SK-N-SH (cell line): ENCODE results near the gene IZUMO1. TPM values are rescaled to one million over a fixed set of nuclear protein-coding genes. Genes with fewer than 3 reads are reported as not detected.

Experiments
- CTCF ChIA-PET: fragments of 300-600, 350-600 bp; formaldehyde crosslinking; extraction: SDS; loops from one replicate; lab custom pipeline; 2021; lab: Yijun Ruan, JAX
- POLR2A ChIA-PET: fragments of 350-600 bp; sonication (Branson Sonifier 250); formaldehyde crosslinking; extraction: SDS; loops from one replicate; lab custom pipeline; 2020; ENCODE audit warnings: antibody characterized with exemption, inconsistent platforms; lab: Yijun Ruan, JAX
- DNase-seq: peaks from one replicate; pipeline ENCODE4 v3.0.0; 2012
- H2AFZ ChIP-seq: fragments of 200-600 bp; sonication (generic); 2 replicates; pipeline ENCODE4 v1.8.1; 2016; ENCODE audit warnings: antibody characterized with exemption, mild to moderate bottlenecking, low read depth
- H3F3A ChIP-seq: fragments of 200-600 bp; sonication (generic); replicated peaks from 2 replicates; pipeline ENCODE3; 2016; ENCODE audit warnings: antibody characterized with exemption, mild to moderate bottlenecking; ENCODE audit not compliant: insufficient read depth
- H3K27ac ChIP-seq, 2 experiments: fragments of 200-500 bp in 1 of 2; fragments of 200-600 bp in 1 of 2; sonication (Bioruptor generic) in 1 of 2; sonication (generic), shearing (Covaris generic) in 1 of 2; 2 replicates each; pipeline versions ENCODE4 v1.5.1 to v1.6.1; 2014 to 2016; ENCODE audit warnings: low read depth in 2 of 2, inconsistent platforms in 1 of 2, low read length in 1 of 2, mild to moderate bottlenecking in 1 of 2, mixed read lengths in 1 of 2
- H3K27me3 ChIP-seq: fragments of 200-600 bp; sonication (generic), shearing (Covaris generic); 2 replicates; pipeline ENCODE4 v1.6.1; 2016; ENCODE audit warnings: mixed run types; ENCODE audit not compliant: insufficient read depth
- H3K36me3 ChIP-seq, 2 experiments: fragments of 200-500 bp in 1 of 2; fragments of 200-600 bp in 1 of 2; sonication (Bioruptor generic) in 1 of 2; sonication (generic) in 1 of 2; replicated peaks in 1 of 2; 2 replicates each; pipeline versions ENCODE3 to v1.5.1; 2014 to 2016; ENCODE audit warnings: low read length in 1 of 2, mild to moderate bottlenecking in 1 of 2; ENCODE audit not compliant: insufficient read depth in 2 of 2, control insufficient read depth in 1 of 2
- H3K4me1 ChIP-seq, 2 experiments: fragments of 200-500 bp in 1 of 2; fragments of 200-600 bp in 1 of 2; sonication (Bioruptor generic) in 1 of 2; sonication (generic), shearing (Covaris generic) in 1 of 2; 2 replicates each; pipeline versions ENCODE4 v1.5.1 to v1.6.1; 2014 to 2016; ENCODE audit warnings: low read depth in 1 of 2, low read length in 1 of 2, mixed run types in 1 of 2; ENCODE audit not compliant: insufficient read depth in 2 of 2, control insufficient read depth in 1 of 2
- H3K4me2 ChIP-seq: fragments of 200-600 bp; sonication (generic), shearing (Covaris generic); 2 replicates; pipeline ENCODE4 v1.6.1; 2017; ENCODE audit warnings: mixed run types
- H3K4me3 ChIP-seq, 2 experiments: fragments of 200-500 bp in 1 of 2; fragments of 200-600 bp in 1 of 2; sonication (Bioruptor generic) in 1 of 2; sonication (generic), shearing (Covaris generic) in 1 of 2; 2 replicates each; pipeline versions ENCODE4 v1.5.1 to v1.8.1; 2014 to 2016; ENCODE audit warnings: low read depth in 2 of 2, inconsistent platforms in 1 of 2, low read length in 1 of 2, mild to moderate bottlenecking in 1 of 2, mixed read lengths in 1 of 2, moderate library complexity in 1 of 2
- H3K79me2 ChIP-seq: fragments of 200-600 bp; sonication (generic); 2 replicates; pipeline ENCODE4 v1.8.1; 2017; ENCODE audit warnings: mild to moderate bottlenecking; ENCODE audit not compliant: insufficient read depth
- H3K9ac ChIP-seq: fragments of 200-600 bp; sonication (generic); 2 replicates; pipeline ENCODE4 v1.6.1; 2017; ENCODE audit warnings: mixed run types
- H3K9me2 ChIP-seq: fragments of 200-600 bp; sonication (generic); 2 replicates; pipeline ENCODE4 v1.6.1; 2017; ENCODE audit warnings: mixed run types
- H3K9me3 ChIP-seq: fragments of 200-600 bp; sonication (generic); 2 replicates; pipeline ENCODE4 v1.6.1; 2017; ENCODE audit warnings: mixed run types, mild to moderate bottlenecking, moderate library complexity
- H4K20me1 ChIP-seq: fragments of 200-600 bp; sonication (generic); 2 replicates; pipeline ENCODE4 v1.6.1; 2017; ENCODE audit warnings: mild to moderate bottlenecking, mixed run types; ENCODE audit not compliant: insufficient read depth
- EP300 ChIP-seq, 2 experiments: IDR thresholded peaks; 2 replicates each; pipeline versions ENCODE4 v1.4.0 to v1.6.1; 2012; ENCODE audit warnings: borderline replicate concordance in 1 of 2, low read depth in 1 of 2, low read length in 1 of 2
- EZH2phosphoT487 ChIP-seq: fragments of 200-600 bp; sonication (generic); IDR thresholded peaks from 2 replicates; pipeline ENCODE4 v1.6.1; 2017; ENCODE audit warnings: low read depth, mixed run types, mild to moderate bottlenecking, antibody characterized with exemption, moderate library complexity, borderline replicate concordance
- FOXJ3 ChIP-seq: sonication (generic); formaldehyde crosslinking; IDR thresholded peaks from 2 replicates; pipeline ENCODE4 v1.5.1; 2020; ENCODE audit warnings: mild to moderate bottlenecking, missing genetic modification reagents
- GABPA ChIP-seq: IDR thresholded peaks from 2 replicates; pipeline ENCODE4 v1.4.0; 2012; ENCODE audit warnings: low read depth, mild to moderate bottlenecking
- JUND ChIP-seq: IDR thresholded peaks from 2 replicates; pipeline ENCODE4 v1.4.0; 2012
- MAX ChIP-seq: IDR thresholded peaks from 2 replicates; pipeline ENCODE4 v1.4.0; 2012; ENCODE audit warnings: low read depth
- MEF2A ChIP-seq: IDR thresholded peaks from 2 replicates; pipeline ENCODE4 v1.4.0; 2012; ENCODE audit warnings: low read depth, borderline replicate concordance
- MXI1 ChIP-seq: IDR thresholded peaks from 2 replicates; pipeline ENCODE4 v1.6.1; 2012; ENCODE audit warnings: mild to moderate bottlenecking, low read depth, low read length, improper control_type of control experiment
- NFIC ChIP-seq: IDR thresholded peaks from 2 replicates; pipeline ENCODE4 v1.4.0; 2012; ENCODE audit warnings: borderline replicate concordance
- PBX3 ChIP-seq: IDR thresholded peaks from 2 replicates; pipeline ENCODE4; 2012
- POLR2AphosphoS5 ChIP-seq: IDR thresholded peaks from 2 replicates; pipeline ENCODE4 v1.6.1; 2012; ENCODE audit warnings: low read depth, low read length
- RAD21 ChIP-seq: IDR thresholded peaks from 2 replicates; pipeline ENCODE4 v1.6.1; 2012; ENCODE audit warnings: mild to moderate bottlenecking, low read length
- REST ChIP-seq: IDR thresholded peaks from 2 replicates; pipeline ENCODE4 v1.6.1; 2012; ENCODE audit warnings: mild to moderate bottlenecking, low read depth, low read length, moderate library complexity
- RXRA ChIP-seq: IDR thresholded peaks from 2 replicates; pipeline ENCODE4 v1.4.0; 2012; ENCODE audit warnings: low read depth, mild to moderate bottlenecking, borderline replicate concordance
- SIN3A ChIP-seq: IDR thresholded peaks from 2 replicates; pipeline ENCODE4 v1.6.1; 2012; ENCODE audit warnings: low read depth, mild to moderate bottlenecking, low read length, moderate library complexity, borderline replicate concordance
- TCF12 ChIP-seq: IDR thresholded peaks from 2 replicates; pipeline ENCODE4 v1.4.0; 2012
- TEAD4 ChIP-seq: IDR thresholded peaks from 2 replicates; pipeline ENCODE4 v1.4.0; 2012; ENCODE audit warnings: mild to moderate bottlenecking, borderline replicate concordance; ENCODE audit not compliant: insufficient read depth
- ZBTB33 ChIP-seq: IDR thresholded peaks from 2 replicates; pipeline ENCODE4 v1.4.0; 2012; ENCODE audit warnings: low read depth, borderline replicate concordance
- WGBS: methylation state at CpG from one replicate; pipeline ENCODE4 v1.1.6; 2017; ENCODE audit warnings: low lambda C conversion rate; 5-methylcytosine and 5-hydroxymethylcytosine counted together
- polyA plus RNA-seq, 3 experiments: library from polyadenylated mRNA; depleted of rRNA; stranded (reverse); fragments of >200 nt; gene quantifications; 2 replicates each; pipeline ENCODE4 v1.2.3, GENCODE V29; 2012

IZUMO1 gene
- polyA plus RNA-seq, 1 of the 3 experiments (the other 2 are of a cell fraction) = 0.03 TPM

GRCh38 chr19:48741129-48741999, 5.3 kb downstream of the IZUMO1 start:
- no peak overlapping the region for H2AFZ ChIP-seq
- peaks cover 0 to 16% of the 10 kb centered on the region in 2 experiments; a peak in 1 of 4 replicates for H3K4me1 ChIP-seq
- 82% methylated on average over 28 of the region's 35 CpGs for WGBS
- peaks cover 7% of the 10 kb centered on the region for H3F3A ChIP-seq
- ChIA-PET CTCF (interaction anchor here (0.6 kb wide), 1 partner anchor 160 kb away, joined by 3 read pairs; no protein-coding TSS in a partner anchor), POLR2A (no interaction called here)
- no peak overlapping the region for H3K4me3 ChIP-seq
- H3K36me3 ChIP-seq = no peaks in the 10 kb centered on the region
- H3K9ac ChIP-seq = no peak overlapping the region
- H3K4me2 ChIP-seq = no peak overlapping the region
- no peak overlapping the region for H3K27ac ChIP-seq
- H3K27me3 ChIP-seq = no peaks in the 10 kb centered on the region
- no peaks in the 10 kb centered on the region for H4K20me1 ChIP-seq
- DNase-seq = peak; percentile 81
- no peaks in the 10 kb centered on the region for H3K9me3 ChIP-seq
- no peaks in the 10 kb centered on the region for H3K79me2 ChIP-seq
- TF ChIP-seq FOXJ3 (CRISPR knock-in tag) = no peak
- no peak for TF ChIP-seq NFIC
- no peak for TF ChIP-seq MXI1
- no peaks in the 10 kb centered on the region for H3K9me2 ChIP-seq

GRCh38 chr19:48740164-48740972, 6.3 kb downstream of the IZUMO1 start, which contains the start of gene RASIP1:
TSS of gene RASIP1 (minus strand) at chr19:48740610. CDS start at chr19:48740282, 328 bp downstream.
- Histone ChIP-seq H4K20me1 (no peaks in the 10 kb centered on the region), H3K9me3 (no peaks in the 10 kb centered on the region), H3K4me3 (peak within 1 kb of the TSS; percentile 53 to 57; a peak in 3 of 4 replicates), H3K4me1 (peaks cover 0 to 16% of the 10 kb centered on the region in 2 experiments; a peak in 1 of 4 replicates), H3K4me2 (peak within 1 kb of the TSS; percentile 87), H3K36me3 (no peaks in the 10 kb centered on the region), H2AFZ (peak within 1 kb of the TSS; percentile 88; the same call in 1 of the 2 replicates), H3K27me3 (no peaks in the 10 kb centered on the region), H3K9ac (0 out of 2 replicates have a peak within 1 kb of the TSS, but pooled peaks have one; percentile 34), H3K9me2 (no peaks in the 10 kb centered on the region), H3F3A (peaks cover 7% of the 10 kb centered on the region), H3K27ac (no peak within 1 kb of the TSS), H3K79me2 (no peaks in the 10 kb centered on the region)
- WGBS = 91% methylated on average over 25 of the region's 27 CpGs
- DNase-seq = no peak
- CTCF ChIA-PET = interaction anchor here (1.0 to 2.2 kb wide), 5 partner anchors 13 to 95 kb away, joined by 3 to 22 read pairs (median 12); partner anchors contain the start of gene CA11
- POLR2A ChIA-PET = interaction anchor here (1.0 to 1.7 kb wide), 2 partner anchors 20 to 65 kb away, joined by 3 to 9 read pairs; no protein-coding TSS in a partner anchor
- TF ChIP-seq TEAD4 (no peak), TCF12 (no peak), ZBTB33 (no peak), EZH2phosphoT487 (no peak), PBX3 (no peak), RAD21 (no peak), REST (no peak), MEF2A (no peak), SIN3A (no peak), EP300 (IDR thresholded peaks at IDR 0.05; ENCODE audit: borderline replicate concordance in 1 of 2, low read depth in 1 of 2, low read length in 1 of 2) (no peak), POLR2AphosphoS5 (no peak), JUND (no peak), MAX (no peak), GABPA (no peak), RXRA (no peak)
